ENCODE data around the gene FRMD6.

FRMD6 gene

DNA sequence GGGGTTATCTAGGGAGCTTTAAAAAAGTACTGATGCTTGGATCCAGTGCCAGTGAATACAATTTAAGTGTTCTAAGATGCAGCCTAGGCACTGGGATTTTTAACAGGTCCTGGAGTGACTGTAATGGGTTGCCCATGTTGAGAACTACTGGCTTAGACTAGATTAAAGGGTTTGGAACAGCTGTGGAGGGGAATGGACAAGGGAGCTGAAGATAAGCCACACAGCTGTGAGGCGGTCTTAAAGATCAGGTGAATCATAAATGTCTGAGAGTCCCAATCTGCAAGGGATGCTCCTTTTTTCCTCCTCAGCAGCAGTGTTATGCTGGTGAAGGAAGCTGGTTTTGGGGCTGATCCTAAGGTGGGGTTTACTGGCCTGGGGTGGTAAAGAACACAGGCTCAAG is 35.5 kb upstream of the FRMD6 start:
- no peak overlapping the region for H3K27ac ChIP-seq (ENCODE audit: low read depth, low read length)
- H4K20me1 ChIP-seq (ENCODE audit: control insufficient read depth, insufficient read depth, low read depth, low read length), result no peaks in the 10 kb centered on the region
- H3K36me3 ChIP-seq (ENCODE audit: control insufficient read depth, low read length), result no peaks in the 10 kb centered on the region
- H3K79me2 ChIP-seq (ENCODE audit: control insufficient read depth, low read length), result no peaks in the 10 kb centered on the region
- no peaks in the 10 kb centered on the region for H3F3A ChIP-seq (ENCODE audit: control insufficient read depth, insufficient read depth)
- no peaks in the 10 kb centered on the region for H3K9me2 ChIP-seq (replicated peaks; ENCODE audit: control insufficient read depth, low read length)
- H3K4me3 ChIP-seq (ENCODE audit: low read length), result no peak overlapping the region
- H3K9me3 ChIP-seq (ENCODE audit: control insufficient read depth, insufficient read depth, low read length), result no peaks in the 10 kb centered on the region
- H3K4me2 ChIP-seq (ENCODE audit: low read length), result no peak overlapping the region
- H3K4me1 ChIP-seq (ENCODE audit: control insufficient read depth, low read length), result no peaks in the 10 kb centered on the region
- no peak for TF ChIP-seq EZH2phosphoT487 (IDR thresholded peaks at IDR 0.05; ENCODE audit: borderline replicate concordance, low read length)
- TF ChIP-seq, protein P1, sequence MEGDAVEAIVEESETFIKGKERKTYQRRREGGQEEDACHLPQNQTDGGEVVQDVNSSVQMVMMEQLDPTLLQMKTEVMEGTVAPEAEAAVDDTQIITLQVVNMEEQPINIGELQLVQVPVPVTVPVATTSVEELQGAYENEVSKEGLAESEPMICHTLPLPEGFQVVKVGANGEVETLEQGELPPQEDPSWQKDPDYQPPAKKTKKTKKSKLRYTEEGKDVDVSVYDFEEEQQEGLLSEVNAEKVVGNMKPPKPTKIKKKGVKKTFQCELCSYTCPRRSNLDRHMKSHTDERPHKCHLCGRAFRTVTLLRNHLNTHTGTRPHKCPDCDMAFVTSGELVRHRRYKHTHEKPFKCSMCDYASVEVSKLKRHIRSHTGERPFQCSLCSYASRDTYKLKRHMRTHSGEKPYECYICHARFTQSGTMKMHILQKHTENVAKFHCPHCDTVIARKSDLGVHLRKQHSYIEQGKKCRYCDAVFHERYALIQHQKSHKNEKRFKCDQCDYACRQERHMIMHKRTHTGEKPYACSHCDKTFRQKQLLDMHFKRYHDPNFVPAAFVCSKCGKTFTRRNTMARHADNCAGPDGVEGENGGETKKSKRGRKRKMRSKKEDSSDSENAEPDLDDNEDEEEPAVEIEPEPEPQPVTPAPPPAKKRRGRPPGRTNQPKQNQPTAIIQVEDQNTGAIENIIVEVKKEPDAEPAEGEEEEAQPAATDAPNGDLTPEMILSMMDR (IDR thresholded peaks at IDR 0.05; ENCODE audit: low read depth, low read length, poor library complexity, severe bottlenecking), result no peak
- H3K27me3 ChIP-seq (ENCODE audit: control insufficient read depth, low read length), result no peaks in the 10 kb centered on the region; the same call in 1 of the 2 replicates

DNA sequence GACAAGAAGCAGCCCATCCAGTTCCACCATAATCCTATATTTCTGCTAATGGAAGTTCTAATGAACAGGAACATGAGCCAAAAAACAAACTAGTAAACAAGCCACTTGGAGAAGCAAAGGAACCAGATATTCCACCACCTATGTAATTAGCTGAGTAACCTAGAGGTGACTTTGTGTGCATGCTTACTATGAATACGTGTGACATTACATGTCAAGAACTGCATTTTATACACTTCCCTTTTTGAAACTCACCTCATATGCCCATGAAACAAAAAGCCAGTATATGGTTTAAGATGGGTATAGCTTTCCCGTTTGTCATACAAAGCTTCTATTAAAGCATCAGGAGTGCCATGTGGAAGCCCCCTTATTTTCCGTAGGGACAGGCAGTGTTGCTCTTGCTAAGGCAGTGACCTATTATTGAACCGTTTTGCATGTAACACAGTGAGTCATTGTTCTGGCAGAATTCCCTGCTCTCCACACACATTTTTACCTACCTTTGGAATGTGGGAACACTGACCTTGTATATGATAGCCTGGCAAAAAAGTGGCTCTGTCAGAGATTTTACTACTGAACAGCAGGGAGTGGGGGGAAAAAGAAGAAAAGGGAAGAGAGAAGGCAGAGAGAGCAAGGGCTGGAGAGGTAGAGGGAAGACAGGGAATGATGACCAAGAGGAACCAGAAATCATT is 34.8 kb upstream of the FRMD6 start:
- Histone ChIP-seq H3K4me1 (ENCODE audit: control insufficient read depth, low read length) (no peaks in the 10 kb centered on the region), H3K36me3 (ENCODE audit: control insufficient read depth, low read length) (no peaks in the 10 kb centered on the region), H3K27ac (ENCODE audit: low read depth, low read length) (no peak overlapping the region), H3K79me2 (ENCODE audit: control insufficient read depth, low read length) (no peaks in the 10 kb centered on the region), H3K9me3 (ENCODE audit: control insufficient read depth, insufficient read depth, low read length) (no peaks in the 10 kb centered on the region), H4K20me1 (ENCODE audit: control insufficient read depth, insufficient read depth, low read depth, low read length) (no peaks in the 10 kb centered on the region), H3K9me2 (replicated peaks; ENCODE audit: control insufficient read depth, low read length) (no peaks in the 10 kb centered on the region), H3K4me2 (ENCODE audit: low read length) (no peak overlapping the region), H3K4me3 (ENCODE audit: low read length) (no peak overlapping the region), H3K27me3 (ENCODE audit: control insufficient read depth, low read length) (no peaks in the 10 kb centered on the region; the same call in 1 of the 2 replicates), H3F3A (ENCODE audit: control insufficient read depth, insufficient read depth) (no peaks in the 10 kb centered on the region)
- no peak for TF ChIP-seq EZH2phosphoT487 (IDR thresholded peaks at IDR 0.05; ENCODE audit: borderline replicate concordance, low read length)
- TF ChIP-seq, protein P1 (IDR thresholded peaks at IDR 0.05; ENCODE audit: low read depth, low read length, poor library complexity, severe bottlenecking), result no peak

DNA sequence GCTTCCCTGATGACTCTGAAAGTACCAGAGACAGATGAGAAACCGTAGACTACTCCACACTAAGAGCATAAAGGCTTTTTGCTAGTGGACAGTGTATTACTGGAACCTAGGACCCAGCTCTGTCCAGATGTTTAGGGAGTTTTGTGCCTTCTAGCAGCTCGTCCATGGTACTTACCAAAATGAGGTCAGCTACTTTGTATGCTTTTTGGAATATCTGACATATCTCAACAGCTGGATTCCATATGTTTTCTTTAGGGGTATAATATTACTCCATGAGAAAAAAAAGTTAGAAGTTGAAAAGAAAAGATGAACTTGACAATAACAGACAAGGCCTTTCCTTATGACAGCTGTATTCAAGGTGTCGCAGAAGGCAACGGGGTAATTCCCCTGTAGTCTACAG is 32.1 kb upstream of the FRMD6 start:
- Histone ChIP-seq H3K27ac (ENCODE audit: low read depth, low read length) (no peak overlapping the region), H3K9me3 (ENCODE audit: control insufficient read depth, insufficient read depth, low read length) (no peaks in the 10 kb centered on the region), H3K4me2 (ENCODE audit: low read length) (no peak overlapping the region), H3F3A (ENCODE audit: control insufficient read depth, insufficient read depth) (no peaks in the 10 kb centered on the region), H3K79me2 (ENCODE audit: control insufficient read depth, low read length) (no peaks in the 10 kb centered on the region), H3K4me3 (ENCODE audit: low read length) (no peak overlapping the region), H3K4me1 (ENCODE audit: control insufficient read depth, low read length) (no peaks in the 10 kb centered on the region), H3K36me3 (ENCODE audit: control insufficient read depth, low read length) (no peaks in the 10 kb centered on the region), H3K9me2 (replicated peaks; ENCODE audit: control insufficient read depth, low read length) (no peaks in the 10 kb centered on the region), H4K20me1 (ENCODE audit: control insufficient read depth, insufficient read depth, low read depth, low read length) (no peaks in the 10 kb centered on the region), H3K27me3 (ENCODE audit: control insufficient read depth, low read length) (no peaks in the 10 kb centered on the region; the same call in 1 of the 2 replicates)
- TF ChIP-seq EZH2phosphoT487 (IDR thresholded peaks at IDR 0.05; ENCODE audit: borderline replicate concordance, low read length), result no peak
- TF ChIP-seq, protein P1 (IDR thresholded peaks at IDR 0.05; ENCODE audit: low read depth, low read length, poor library complexity, severe bottlenecking), result no peak

All from DOHH2 (cell line).